Activated CD4-positive, alpha-beta T cell treated with anti-CD3 and anti-CD28 coated beads, Interleukin-2, Interleukin-6, amounts not matched to agents 100 ng/mL and 50 ng/mL, durations not matched to agents 16 hours and 8 hours (primary cell): ENCODE data around the gene ACSS1.
A peak's percentile ranks its signal among the peaks of the same experiment; 100 is the strongest.

ENCODE experiments used
- DNase-seq: peaks from one replicate; pipeline ENCODE4 v3.0.0-alpha.2; 2020

ACSS1 gene

GRCh38 chr20:25044660-25045342 lies 13.1 kb downstream of the ACSS1 start:
- no peak for DNase-seq

- no peak for DNase-seq
These were observed 13.7 kb downstream of the ACSS1 start for GRCh38 chr20:25044261-25044560.

- DNase-seq, result no peak
These were observed 14.3 kb downstream of the ACSS1 start for GRCh38 chr20:25043499-25044260.

GRCh38 chr20:25042531-25043498 lies 15.1 kb downstream of the ACSS1 start:
- DNase-seq, result peak; percentile 48

GRCh38 chr20:25041813-25042530 lies 16.0 kb downstream of the ACSS1 start:
- DNase-seq, result no peak

- DNase-seq, result no peak
These were observed 17.5 kb downstream of the ACSS1 start for GRCh38 chr20:25040438-25040831.

GRCh38 chr20:25039697-25040437 lies 18.1 kb downstream of the ACSS1 start:
- no peak for DNase-seq

- no peak for DNase-seq
These were observed 19.3 kb downstream of the ACSS1 start for GRCh38 chr20:25038591-25039015.

- DNase-seq, result no peak
These were observed 19.9 kb downstream of the ACSS1 start for GRCh38 chr20:25038103-25038410.

GRCh38 chr20:25037288-25038102 lies 20.4 kb downstream of the ACSS1 start:
- DNase-seq, result no peak

- DNase-seq, result no peak
These were observed 21.5 kb downstream of the ACSS1 start for GRCh38 chr20:25036331-25036936.

- DNase-seq, result peak; percentile 13
These were observed 22.0 kb downstream of the ACSS1 start for GRCh38 chr20:25035921-25036320.

GRCh38 chr20:25033924-25034300 lies 24.0 kb downstream of the ACSS1 start:
- DNase-seq, result no peak

- no peak for DNase-seq
These were observed 24.5 kb downstream of the ACSS1 start for GRCh38 chr20:25033265-25033923.

GRCh38 chr20:25032478-25033264 lies 25.3 kb downstream of the ACSS1 start:
- DNase-seq, result no peak

- DNase-seq, result no peak
These were observed 25.9 kb downstream of the ACSS1 start for GRCh38 chr20:25032065-25032477.

- DNase-seq, result no peak
These were observed 26.7 kb downstream of the ACSS1 start for GRCh38 chr20:25031241-25031640.

GRCh38 chr20:25030649-25031207 lies 27.2 kb downstream of the ACSS1 start:
- no peak for DNase-seq

- no peak for DNase-seq
These were observed 27.8 kb downstream of the ACSS1 start for GRCh38 chr20:25030007-25030648.
